ENCODE results near the gene DUSP2.

DUSP2 gene

DNA sequence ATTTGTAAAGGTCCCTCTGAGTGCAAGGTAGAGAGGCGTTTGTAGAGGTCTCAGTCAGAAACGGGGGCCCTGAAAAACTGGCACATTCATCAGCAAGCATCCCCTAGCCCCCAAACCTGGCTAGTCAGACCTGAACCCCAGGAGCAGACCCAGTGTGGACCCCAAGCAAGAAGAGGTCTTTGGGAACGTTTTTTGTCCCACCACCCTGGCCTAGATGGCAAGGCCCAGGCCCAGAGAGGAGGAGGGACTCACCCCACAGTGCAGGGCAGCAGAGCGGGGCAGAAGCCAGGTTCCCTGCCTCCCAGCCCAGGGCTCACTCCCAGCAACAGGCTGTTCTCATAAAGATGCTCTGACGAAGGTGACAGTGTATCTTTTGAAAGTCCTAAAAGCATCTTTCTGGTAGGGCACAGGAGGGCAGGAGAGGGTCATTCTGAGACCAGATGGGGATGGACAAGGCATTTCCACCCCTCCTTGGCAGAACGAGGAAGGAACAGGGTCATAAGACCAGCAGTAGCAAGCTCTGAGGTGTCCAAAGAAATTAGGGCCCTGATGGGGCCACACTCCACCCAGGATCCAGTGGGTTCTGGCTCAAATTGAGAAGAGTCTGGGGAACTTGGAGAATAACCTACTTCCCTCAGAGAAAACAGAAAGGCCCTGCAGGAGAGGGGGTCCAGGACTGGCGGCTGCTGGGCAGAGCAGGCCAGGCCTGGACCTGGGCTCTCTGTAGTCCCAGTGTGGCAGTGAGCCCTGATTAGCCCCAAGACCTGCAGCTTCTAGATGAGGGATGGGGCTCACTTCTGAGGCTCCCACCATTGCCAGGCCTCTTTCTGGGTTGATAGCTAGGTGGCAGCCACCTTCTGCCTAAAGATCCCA, 47.1 kb downstream of the DUSP2 start:
- in situ Hi-C loops (cut with HindIII; ENCODE audit: low pct_ligation_motif_present, low pct_unique_long_range_greater_than_20kb, low sequenced_read_pairs) = no loop called here
- no peak for DNase-seq

DNA sequence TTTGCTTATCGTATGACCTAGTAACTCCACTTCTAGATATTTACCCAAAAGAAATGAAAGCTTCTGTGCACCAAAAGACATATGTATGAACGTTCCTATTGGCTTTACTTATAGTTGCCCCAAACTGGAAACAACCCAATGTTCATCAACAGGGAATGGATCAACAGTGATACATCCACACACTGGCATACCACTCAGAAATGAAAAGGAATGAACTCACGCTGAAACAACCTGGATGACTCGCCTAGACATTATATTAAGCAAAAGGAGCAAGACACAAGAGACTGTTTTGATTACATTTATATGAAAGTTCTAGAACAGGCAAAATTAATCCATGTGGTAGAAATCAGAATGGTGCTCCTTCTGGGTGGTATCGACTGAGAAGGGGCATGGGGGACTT, 47.8 kb downstream of the DUSP2 start:
- DNase-seq = no peak
- in situ Hi-C loops (cut with HindIII; ENCODE audit: low pct_ligation_motif_present, low pct_unique_long_range_greater_than_20kb, low sequenced_read_pairs) = no loop called here

DNA sequence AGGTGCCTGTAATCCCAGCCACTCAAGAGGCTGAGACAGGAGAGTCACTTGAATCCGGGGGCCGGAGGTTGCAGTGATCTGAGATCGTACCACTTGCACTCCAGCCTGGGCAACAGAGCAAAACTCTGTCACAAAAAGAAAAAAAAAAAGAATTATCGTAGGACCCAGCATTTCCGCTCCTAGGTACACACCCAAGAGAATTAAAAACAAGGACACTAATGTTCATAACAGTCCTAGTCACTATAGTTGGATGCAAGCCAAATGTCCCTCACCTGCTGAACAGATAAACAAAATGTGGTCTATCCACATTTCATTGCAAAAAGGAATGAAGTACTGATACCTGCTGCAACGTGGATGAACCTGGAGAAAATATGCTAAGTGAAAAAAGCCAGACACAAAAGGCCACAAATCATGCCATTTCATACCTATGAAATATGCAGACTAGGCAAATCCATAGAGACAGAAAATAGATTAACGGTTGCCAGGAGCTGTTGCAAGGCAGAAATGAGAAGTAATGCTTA, 50.1 kb downstream of the DUSP2 start:
- DNase-seq = no peak
- in situ Hi-C loops (cut with HindIII; ENCODE audit: low pct_ligation_motif_present, low pct_unique_long_range_greater_than_20kb, low sequenced_read_pairs) = no loop called here

DNA sequence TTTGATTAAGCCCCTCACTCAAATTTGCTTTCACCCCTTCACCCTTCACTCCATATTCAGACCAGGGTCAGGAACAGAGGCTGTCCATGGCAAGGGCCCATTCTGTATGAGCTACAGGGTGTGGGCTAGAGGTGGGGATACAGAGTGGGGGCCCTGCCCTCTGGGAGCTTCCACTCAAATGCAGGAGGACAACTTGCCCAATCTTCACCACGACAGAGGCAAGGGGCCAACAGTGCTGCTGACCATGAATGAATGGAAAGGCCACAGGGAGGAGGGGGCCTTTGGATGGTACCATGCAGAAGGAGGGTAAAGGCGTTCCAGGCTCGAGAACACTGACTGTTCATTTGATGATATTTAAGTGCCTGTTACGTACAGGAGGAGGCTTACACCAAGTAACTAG, 51.7 kb downstream of the DUSP2 start:
- in situ Hi-C loops (cut with HindIII; ENCODE audit: low pct_ligation_motif_present, low pct_unique_long_range_greater_than_20kb, low sequenced_read_pairs) = no loop called here
- no peak for DNase-seq
